NCI-H526 (cell line): ENCODE results near the gene SALL1.

Experiments
- DNase-seq, 2 experiments: peaks; one replicate each; lab custom pipeline; 2025; lab: John Stamatoyannopoulos, UW

The SALL1 gene

GRCh38 chr16:51156807-51157200, 5.7 kb upstream of the SALL1 start:
- no peak for DNase-seq

GRCh38 chr16:51155820-51156806, 5.0 kb upstream of the SALL1 start:
- no peak for DNase-seq

GRCh38 chr16:51155199-51155607, 4.1 kb upstream of the SALL1 start:
- DNase-seq: no peak

- no peak for DNase-seq
Measured at GRCh38 chr16:51154271-51155171, 3.5 kb upstream of the SALL1 start.

GRCh38 chr16:51153577-51154031, 2.5 kb upstream of the SALL1 start:
- no peak for DNase-seq

- DNase-seq: peak in 1 of 2 experiments; percentile 51
Measured at GRCh38 chr16:51152691-51153576, 1.9 kb upstream of the SALL1 start.

GRCh38 chr16:51151961-51152663, 1.0 kb upstream of the SALL1 start:
- DNase-seq: peak; percentile 20 to 79

- peak; percentile 16 to 78 for DNase-seq
Measured at GRCh38 chr16:51151435-51151960, 428 bp upstream of the SALL1 start.

GRCh38 chr16:51150165-51150887, 744 bp downstream of the SALL1 start:
- no peak for DNase-seq

GRCh38 chr16:51149721-51150164, 1.3 kb downstream of the SALL1 start:
- DNase-seq: no peak

- DNase-seq: no peak
Measured at GRCh38 chr16:51149251-51149661, 1.8 kb downstream of the SALL1 start.

- no peak for DNase-seq
Measured at GRCh38 chr16:51148678-51149228, 2.3 kb downstream of the SALL1 start.

- no peak for DNase-seq
Measured at GRCh38 chr16:51147776-51148677, 3.0 kb downstream of the SALL1 start.

- DNase-seq: peak in 1 of 2 experiments; percentile 7
Measured at GRCh38 chr16:51146256-51146924, 4.7 kb downstream of the SALL1 start.

GRCh38 chr16:51144203-51144602, 6.9 kb downstream of the SALL1 start:
- DNase-seq: no peak

GRCh38 chr16:51143196-51143977, 7.7 kb downstream of the SALL1 start:
- DNase-seq: no peak

- DNase-seq: no peak
Measured at GRCh38 chr16:51141541-51141940, 9.5 kb downstream of the SALL1 start.
